ENCODE measurements around the gene TBC1D3B.

Gene TBC1D3B

DNA sequence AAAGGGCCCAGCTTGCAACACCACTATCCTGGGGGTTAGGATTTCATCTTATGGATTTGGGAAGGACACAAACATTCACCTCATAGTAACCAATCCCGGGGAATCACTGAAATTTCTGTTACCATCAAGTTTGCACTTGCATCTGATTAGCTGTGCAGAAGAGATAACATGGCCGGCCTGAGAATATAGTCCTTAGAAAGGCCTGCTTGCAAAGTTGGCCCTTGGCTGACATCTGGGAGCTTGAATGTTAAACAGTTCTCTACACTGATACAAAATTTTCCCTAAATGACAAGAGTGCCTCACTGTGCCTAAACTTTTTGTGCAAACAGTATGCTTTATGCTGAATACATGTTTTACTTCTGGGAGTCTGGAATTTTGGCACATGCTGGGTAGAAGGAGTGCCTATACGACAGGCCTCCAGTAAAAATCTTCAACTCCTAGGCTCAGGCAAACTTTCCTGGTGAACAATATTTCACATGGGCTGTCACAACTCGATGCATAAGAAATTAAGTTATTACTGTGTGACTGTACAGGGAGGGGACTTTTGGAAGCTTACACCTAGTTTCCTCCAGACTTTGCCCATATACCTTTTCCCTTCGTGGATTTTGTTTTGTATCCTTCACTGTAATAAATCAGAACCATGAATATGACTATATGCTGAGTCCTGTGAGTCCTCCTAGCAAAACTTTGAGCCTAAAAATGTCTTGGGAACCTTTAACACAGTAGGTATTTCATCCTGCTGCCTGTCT is 31.3 kb downstream of the TBC1D3B start:
- no peak for DNase-seq
- Histone ChIP-seq H3K4me3 (no peak overlapping the region), H3K27ac (no peak overlapping the region), H3K36me3 (no peaks in the 10 kb centered on the region), H3K9me3 (no peaks in the 10 kb centered on the region), H3K4me1 (peaks cover 0 to 14% (median 10%) of the 10 kb centered on the region in 4 donors), H3K27me3 (no peaks in the 10 kb centered on the region)
- intact Hi-C loops (cut with DNase I; ENCODE audit: low total_unique reads): loop anchor here (10.0 kb wide), 1 partner anchor 180 kb away; no protein-coding TSS in a partner anchor
- TF ChIP-seq, protein P1, sequence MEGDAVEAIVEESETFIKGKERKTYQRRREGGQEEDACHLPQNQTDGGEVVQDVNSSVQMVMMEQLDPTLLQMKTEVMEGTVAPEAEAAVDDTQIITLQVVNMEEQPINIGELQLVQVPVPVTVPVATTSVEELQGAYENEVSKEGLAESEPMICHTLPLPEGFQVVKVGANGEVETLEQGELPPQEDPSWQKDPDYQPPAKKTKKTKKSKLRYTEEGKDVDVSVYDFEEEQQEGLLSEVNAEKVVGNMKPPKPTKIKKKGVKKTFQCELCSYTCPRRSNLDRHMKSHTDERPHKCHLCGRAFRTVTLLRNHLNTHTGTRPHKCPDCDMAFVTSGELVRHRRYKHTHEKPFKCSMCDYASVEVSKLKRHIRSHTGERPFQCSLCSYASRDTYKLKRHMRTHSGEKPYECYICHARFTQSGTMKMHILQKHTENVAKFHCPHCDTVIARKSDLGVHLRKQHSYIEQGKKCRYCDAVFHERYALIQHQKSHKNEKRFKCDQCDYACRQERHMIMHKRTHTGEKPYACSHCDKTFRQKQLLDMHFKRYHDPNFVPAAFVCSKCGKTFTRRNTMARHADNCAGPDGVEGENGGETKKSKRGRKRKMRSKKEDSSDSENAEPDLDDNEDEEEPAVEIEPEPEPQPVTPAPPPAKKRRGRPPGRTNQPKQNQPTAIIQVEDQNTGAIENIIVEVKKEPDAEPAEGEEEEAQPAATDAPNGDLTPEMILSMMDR (IDR thresholded peaks at IDR 0.05): no peak

DNA sequence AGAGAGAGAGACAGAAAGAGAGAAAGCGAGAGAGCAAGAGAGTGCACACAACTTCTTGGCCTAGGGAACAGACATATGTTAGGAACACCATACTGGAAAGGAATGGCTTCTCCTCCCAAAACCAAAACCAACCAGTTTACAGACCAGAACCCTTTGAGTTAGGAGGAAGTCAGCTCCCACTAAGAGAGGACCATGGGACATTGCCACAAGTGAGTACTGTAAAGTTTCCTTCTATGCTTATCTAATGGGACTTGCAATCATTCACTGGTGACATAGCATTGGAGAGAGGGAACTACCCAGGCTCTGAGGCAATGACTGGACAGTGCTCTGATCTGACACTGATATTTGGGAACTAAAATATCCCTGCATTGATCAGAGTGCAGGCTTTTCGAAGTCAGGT is 32.4 kb downstream of the TBC1D3B start:
- no peak for DNase-seq
- TF ChIP-seq, protein P1 (IDR thresholded peaks at IDR 0.05): no peak
- Histone ChIP-seq H3K27me3 (no peaks in the 10 kb centered on the region), H3K4me1 (peaks cover 0 to 3% (median 2%) of the 10 kb centered on the region in 4 donors), H3K27ac (no peak overlapping the region), H3K4me3 (no peak overlapping the region), H3K9me3 (no peaks in the 10 kb centered on the region), H3K36me3 (no peaks in the 10 kb centered on the region)
- intact Hi-C loops (cut with DNase I; ENCODE audit: low total_unique reads): loop anchor here (10.0 kb wide), 1 partner anchor 179 kb away; no protein-coding TSS in a partner anchor

DNA sequence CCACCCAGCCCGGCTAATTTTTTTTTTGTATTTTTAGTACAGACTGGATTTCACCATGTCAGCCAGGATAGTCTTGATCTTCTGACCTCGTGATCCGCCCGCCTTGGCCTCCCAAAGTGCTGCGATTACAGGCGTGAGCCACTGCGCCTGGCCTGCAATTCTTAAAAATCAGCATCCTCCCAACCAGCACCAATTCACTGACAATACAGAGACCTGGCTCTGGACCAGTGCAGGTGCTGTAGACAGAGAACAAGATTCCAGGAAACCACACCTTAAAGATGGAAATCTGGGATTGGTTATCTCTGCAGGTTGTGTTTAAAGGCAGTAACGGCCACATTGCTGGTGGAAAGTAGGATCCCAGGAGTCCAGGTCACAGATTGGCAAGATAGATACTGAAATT is 33.6 kb downstream of the TBC1D3B start:
- no peak overlapping the region for H3K27ac ChIP-seq
- intact Hi-C loops (cut with DNase I; ENCODE audit: low total_unique reads): loop anchor here (10.0 kb wide), 1 partner anchor 178 kb away; no protein-coding TSS in a partner anchor
- no peaks in the 10 kb centered on the region for H3K36me3 ChIP-seq
- DNase-seq: no peak
- TF ChIP-seq, protein P1 (IDR thresholded peaks at IDR 0.05): no peak
- no peaks in the 10 kb centered on the region for H3K4me1 ChIP-seq
- no peak overlapping the region for H3K4me3 ChIP-seq
- peaks cover 0 to 6% of the 10 kb centered on the region in 2 donors for H3K27me3 ChIP-seq
- no peaks in the 10 kb centered on the region for H3K9me3 ChIP-seq

DNA sequence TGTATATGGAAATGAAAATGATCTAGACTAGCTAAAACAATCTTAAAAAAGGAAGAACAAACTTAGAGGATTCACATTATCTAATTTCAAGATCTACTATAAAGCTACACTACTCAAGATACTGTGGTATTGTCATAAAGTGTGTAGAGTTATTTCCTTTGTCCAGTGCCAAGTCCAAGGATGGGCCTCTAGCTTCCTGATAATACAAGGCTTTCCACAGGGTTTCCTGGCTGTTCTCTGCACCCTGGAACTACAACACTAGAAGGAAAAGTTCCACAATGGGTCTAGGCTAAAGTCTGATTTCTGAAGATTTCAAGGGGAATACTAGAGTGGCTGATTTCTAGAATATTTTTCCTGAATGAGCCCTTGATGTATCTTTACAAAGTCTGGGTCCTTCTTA is 34.2 kb downstream of the TBC1D3B start:
- no peak for DNase-seq
- intact Hi-C loops (cut with DNase I; ENCODE audit: low total_unique reads): loop anchor here (10.0 kb wide), 1 partner anchor 177 kb away; no protein-coding TSS in a partner anchor
- TF ChIP-seq, protein P1 (IDR thresholded peaks at IDR 0.05): no peak
- Histone ChIP-seq H3K27ac (no peak overlapping the region), H3K4me1 (no peaks in the 10 kb centered on the region), H3K9me3 (no peaks in the 10 kb centered on the region), H3K4me3 (no peak overlapping the region), H3K36me3 (no peaks in the 10 kb centered on the region), H3K27me3 (peaks cover 0 to 8% of the 10 kb centered on the region in 2 donors)

DNA sequence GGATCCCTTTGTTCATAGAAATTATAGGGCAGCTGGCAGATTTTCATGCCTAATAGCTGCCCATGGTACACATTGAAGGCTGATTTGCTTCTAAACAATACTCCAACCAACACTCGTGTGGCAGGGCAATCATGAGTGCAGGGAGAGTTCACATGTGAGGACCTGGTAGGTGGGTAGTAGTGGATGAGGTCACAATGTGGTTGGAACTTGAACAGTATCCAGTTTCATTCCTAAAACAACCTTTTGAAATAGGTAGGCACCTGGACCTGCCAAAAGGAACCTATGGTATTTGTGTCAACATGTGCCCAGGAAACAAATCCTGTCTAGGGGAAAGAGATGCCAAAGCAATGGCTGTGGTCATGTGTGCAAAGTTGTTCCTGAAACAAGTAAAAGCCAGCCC is 40.0 kb downstream of the TBC1D3B start:
- Histone ChIP-seq H3K27ac (no peak overlapping the region), H3K36me3 (no peaks in the 10 kb centered on the region), H3K27me3 (peaks cover 0 to 15% of the 10 kb centered on the region in 2 donors), H3K9me3 (no peaks in the 10 kb centered on the region), H3K4me3 (no peak overlapping the region), H3K4me1 (no peaks in the 10 kb centered on the region)
- no peak for DNase-seq
- intact Hi-C loops (cut with DNase I; ENCODE audit: low total_unique reads): loop anchor here (10.0 kb wide), 2 partner anchors 58 to 62 kb away; partner anchors contain the start of genes CCL3L1 and CCL3L3
- TF ChIP-seq, protein P1 (IDR thresholded peaks at IDR 0.05): no peak
